A549 (cell line): ENCODE measurements around the gene PCDH10. TPM values are rescaled to one million over a fixed set of nuclear protein-coding genes. Genes with fewer than 3 reads are reported as not detected.

Source experiments
- ATAC-seq, 2 experiments: fragments of 200-7000 bp in 1 of 2; fragments of >200 bp in 1 of 2; cut with Nextera tagmentation in 1 of 2; cut with Tn5 transposase in 1 of 2; 3 replicates each; pipeline versions ENCODE4 v1.8.0 to v1.9.1; 2018 to 2020; ENCODE audit warnings: mild to moderate bottlenecking in 1 of 2, moderate library complexity in 1 of 2
- CTCF ChIA-PET: fragments of 300-600 bp; sonication (Branson Sonifier 250); formaldehyde crosslinking; extraction: SDS; loops from one replicate; lab custom pipeline; 2021; ENCODE audit warnings: antibody characterized with exemption, inconsistent platforms; lab: Yijun Ruan, JAX
- POLR2A ChIA-PET: fragments of 350-600 bp; formaldehyde crosslinking; extraction: SDS; loops from one replicate; lab custom pipeline; 2021; ENCODE audit warnings: antibody characterized with exemption, inconsistent platforms; lab: Yijun Ruan, JAX
- DNase-seq, 2 experiments: peaks; one replicate each; pipeline versions ENCODE4 v3.0.0 to v3.0.0-alpha.2; 2011 to 2016; ENCODE audit warnings: low read depth in 1 of 2, low spot score in 1 of 2
- FAIRE-seq: peaks from 2 replicates; lab custom pipeline; 2011; peaks lifted over from hg19 to GRCh38; lab: Jason Lieb, UNC
- H3K27ac ChIP-seq, 2 experiments: fragments of >200 bp; sonication (Bioruptor Twin); formaldehyde crosslinking; 3 replicates each; pipeline ENCODE4 v1.5.1; 2016 to 2017
- H3K4me1 ChIP-seq: fragments of >200 bp; sonication (Bioruptor Twin); formaldehyde crosslinking; 3 replicates; pipeline ENCODE4 v1.6.1; 2016
- H3K4me2 ChIP-seq: fragments of >200 bp; sonication (Bioruptor Twin); formaldehyde crosslinking; 3 replicates; pipeline ENCODE4 v1.6.1; 2016
- H3K4me3 ChIP-seq: fragments of >200 bp; sonication (Bioruptor Twin); formaldehyde crosslinking; 3 replicates; pipeline ENCODE4 v1.5.1; 2016
- H3K9me3 ChIP-seq: fragments of >200 bp; sonication (Bioruptor Twin); formaldehyde crosslinking; 3 replicates; pipeline ENCODE4 v1.6.1; 2016
- BHLHE40 ChIP-seq: IDR thresholded peaks from 2 replicates; pipeline ENCODE4 v1.6.1; 2012; ENCODE audit warnings: low read depth, low read length, inconsistent platforms
- CBX2 ChIP-seq: fragments of 200-600 bp; sonication (generic); IDR thresholded peaks from 2 replicates; pipeline ENCODE4 v1.6.1; 2016; ENCODE audit warnings: low read depth, mild to moderate bottlenecking, borderline replicate concordance
- ESRRA ChIP-seq: fragments of 150-350 bp; IDR thresholded peaks from 2 replicates; pipeline ENCODE4 v1.6.1; 2014; ENCODE audit warnings: mild to moderate bottlenecking, low read length, borderline replicate concordance
- FOSL2 ChIP-seq, 2 experiments: fragments of 450-650 bp in 1 of 2; fragments of >200 bp in 1 of 2; sonication (Bioruptor Twin) in 1 of 2; formaldehyde crosslinking; IDR thresholded peaks; 2 replicates each; pipeline versions ENCODE4 v1.5.0 to v1.6.1; 2016 to 2020; ENCODE audit warnings: mild to moderate bottlenecking in 1 of 2, moderate library complexity in 1 of 2
- FOXS1 ChIP-seq: fragments of 250-450 bp; sonication (Bioruptor Pico); IDR thresholded peaks from 2 replicates; pipeline ENCODE4 v1.5.0; 2020; ENCODE audit warnings: mild to moderate bottlenecking, moderate library complexity
- GATA3 ChIP-seq: IDR thresholded peaks from 2 replicates; pipeline ENCODE4 v1.6.1; 2012; ENCODE audit warnings: borderline replicate concordance
- HDAC2 ChIP-seq: fragments of 200-600 bp; sonication (generic); IDR thresholded peaks from 2 replicates; pipeline ENCODE4 v1.6.1; 2016
- HOXA7 ChIP-seq: fragments of 250-450 bp; sonication (Bioruptor Pico); IDR thresholded peaks from 2 replicates; pipeline ENCODE4 v1.5.0; 2020; ENCODE audit warnings: mild to moderate bottlenecking, moderate library complexity
- HOXB5 ChIP-seq: fragments of 250-450 bp; sonication (Bioruptor Pico); IDR thresholded peaks from 2 replicates; pipeline ENCODE4 v1.5.0; 2020; ENCODE audit warnings: mild to moderate bottlenecking, moderate library complexity
- MAX ChIP-seq: IDR thresholded peaks from 2 replicates; pipeline ENCODE4 v1.6.1; 2012
- NFE2L2 ChIP-seq: fragments of 150-350 bp; conservative IDR thresholded peaks from 2 replicates; pipeline ENCODE4 v1.6.1; 2014; ENCODE audit warnings: low read length
- PHF8 ChIP-seq: fragments of 200-600 bp; sonication (generic); IDR thresholded peaks from 2 replicates; pipeline ENCODE4 v1.6.1; 2016; ENCODE audit warnings: low read depth, mild to moderate bottlenecking, antibody characterized with exemption, moderate library complexity, borderline replicate concordance
- RAD21 ChIP-seq, 2 experiments: fragments of >200 bp in 1 of 2; sonication (Bioruptor Twin) in 1 of 2; formaldehyde crosslinking in 1 of 2; IDR thresholded peaks in 1 of 2; conservative IDR thresholded peaks in 1 of 2; 2 replicates in 1 of 2; 3 replicates in 1 of 2; pipeline ENCODE4 v1.6.1; 2012 to 2018; ENCODE audit warnings: inconsistent platforms in 1 of 2
- RARB ChIP-seq: fragments of 250-450 bp; sonication (Bioruptor Pico); IDR thresholded peaks from 2 replicates; pipeline ENCODE4 v1.8.0; 2021; ENCODE audit warnings: mild to moderate bottlenecking, moderate library complexity
- RCOR1 ChIP-seq: fragments of 150-350 bp; IDR thresholded peaks from 2 replicates; pipeline ENCODE4 v1.6.1; 2014; ENCODE audit warnings: antibody characterized with exemption, low read length, low read depth
- RNF2 ChIP-seq: fragments of 200-600 bp; sonication (generic); IDR thresholded peaks from 2 replicates; pipeline ENCODE4 v1.6.1; 2016; ENCODE audit warnings: low read depth, mild to moderate bottlenecking, antibody characterized with exemption, moderate library complexity, borderline replicate concordance
- TFCP2L1 ChIP-seq: fragments of 250-450 bp; sonication (Bioruptor Pico); IDR thresholded peaks from 2 replicates; pipeline ENCODE4 v1.5.0; 2021; ENCODE audit warnings: mild to moderate bottlenecking
- WGBS: methylation state at CpG from one replicate; pipeline ENCODE4 v1.1.6; 2017; ENCODE audit errors: missing lambda C conversion rate; 5-methylcytosine and 5-hydroxymethylcytosine counted together
- polyA plus RNA-seq, 4 experiments: library from polyadenylated mRNA; depleted of rRNA in 3 of 4; stranded (reverse); fragments of >200 nt; fragmentation: RNase III in 1 of 4; extraction: RNeasy Plus Mini Kit Qiagen cat#74134 plus additional on column Dnase treatment in 1 of 4; gene quantifications; 2 replicates in 3 of 4; 3 replicates in 1 of 4; pipeline ENCODE4 v1.2.3, GENCODE V29; 2011 to 2017
- TF ChIP-seq, protein P1 (sequence below): fragments of >200 bp; sonication (Bioruptor Twin); formaldehyde crosslinking; IDR thresholded peaks from 2 replicates; pipeline ENCODE4 v1.6.1; 2016
- TF ChIP-seq, protein P2 (sequence below): IDR thresholded peaks from 2 replicates; pipeline ENCODE4 v1.6.1; 2012; ENCODE audit warnings: low read depth, borderline replicate concordance
- TF ChIP-seq, protein P3 (sequence below): IDR thresholded peaks from 2 replicates; pipeline ENCODE4 v1.6.1; 2012
- TF ChIP-seq, protein P4 (sequence below): fragments of 200-600 bp; sonication (generic); IDR thresholded peaks from 2 replicates; pipeline ENCODE4 v1.6.1; 2016; ENCODE audit warnings: antibody characterized with exemption, mild to moderate bottlenecking, moderate library complexity
- TF ChIP-seq, protein P5 (sequence below): fragments of 150-350 bp; IDR thresholded peaks from 2 replicates; pipeline ENCODE4 v1.6.1; 2014; ENCODE audit warnings: low read depth, mild to moderate bottlenecking, low read length

The PCDH10 gene
- polyA plus RNA-seq, 2 of the 4 experiments (the other 2 are of a cell fraction), result 0.37 to 0.49 TPM

- no peaks in the 10 kb centered on the region for H3K9me3 ChIP-seq
- no peak for ATAC-seq
- WGBS, result 51% methylated on average over 2 of the region's 2 CpGs
- no peak overlapping the region for H3K4me3 ChIP-seq
- POLR2A ChIA-PET, result no interaction called here
- H3K27ac ChIP-seq, result no peak overlapping the region
- no peak for FAIRE-seq
- no peak overlapping the region for H3K4me2 ChIP-seq
- TF ChIP-seq CBX2, result no peak
- TF ChIP-seq, protein P1, sequence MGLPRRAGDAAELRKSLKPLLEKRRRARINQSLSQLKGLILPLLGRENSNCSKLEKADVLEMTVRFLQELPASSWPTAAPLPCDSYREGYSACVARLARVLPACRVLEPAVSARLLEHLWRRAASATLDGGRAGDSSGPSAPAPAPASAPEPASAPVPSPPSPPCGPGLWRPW, result no peak
- TF ChIP-seq RCOR1, result no peak
- TF ChIP-seq NFE2L2, result no peak
- no peak for TF ChIP-seq FOSL2 (IDR thresholded peaks at IDR 0.05)
- TF ChIP-seq FOSL2 (CRISPR knock-in tag; IDR thresholded peaks at IDR 0.05), result no peak
- TF ChIP-seq RNF2, result no peak
- no peak for TF ChIP-seq GATA3
- TF ChIP-seq, protein P2, sequence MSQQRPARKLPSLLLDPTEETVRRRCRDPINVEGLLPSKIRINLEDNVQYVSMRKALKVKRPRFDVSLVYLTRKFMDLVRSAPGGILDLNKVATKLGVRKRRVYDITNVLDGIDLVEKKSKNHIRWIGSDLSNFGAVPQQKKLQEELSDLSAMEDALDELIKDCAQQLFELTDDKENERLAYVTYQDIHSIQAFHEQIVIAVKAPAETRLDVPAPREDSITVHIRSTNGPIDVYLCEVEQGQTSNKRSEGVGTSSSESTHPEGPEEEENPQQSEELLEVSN, result no peak
- TF ChIP-seq TFCP2L1 (CRISPR knock-in tag), result no peak
- no peak for TF ChIP-seq HOXA7 (CRISPR knock-in tag)
- TF ChIP-seq, protein P3, sequence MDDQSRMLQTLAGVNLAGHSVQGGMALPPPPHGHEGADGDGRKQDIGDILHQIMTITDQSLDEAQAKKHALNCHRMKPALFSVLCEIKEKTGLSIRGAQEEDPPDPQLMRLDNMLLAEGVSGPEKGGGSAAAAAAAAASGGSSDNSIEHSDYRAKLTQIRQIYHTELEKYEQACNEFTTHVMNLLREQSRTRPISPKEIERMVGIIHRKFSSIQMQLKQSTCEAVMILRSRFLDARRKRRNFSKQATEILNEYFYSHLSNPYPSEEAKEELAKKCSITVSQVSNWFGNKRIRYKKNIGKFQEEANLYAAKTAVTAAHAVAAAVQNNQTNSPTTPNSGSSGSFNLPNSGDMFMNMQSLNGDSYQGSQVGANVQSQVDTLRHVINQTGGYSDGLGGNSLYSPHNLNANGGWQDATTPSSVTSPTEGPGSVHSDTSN, result no peak
- TF ChIP-seq FOXS1 (CRISPR knock-in tag), result no peak
- no peaks in the 10 kb centered on the region for H3K4me1 ChIP-seq
- no peak for DNase-seq
- CTCF ChIA-PET, result no interaction called here
Observed at GRCh38 chr4:133130171-133130570, 18.9 kb upstream of the PCDH10 start.

DNA sequence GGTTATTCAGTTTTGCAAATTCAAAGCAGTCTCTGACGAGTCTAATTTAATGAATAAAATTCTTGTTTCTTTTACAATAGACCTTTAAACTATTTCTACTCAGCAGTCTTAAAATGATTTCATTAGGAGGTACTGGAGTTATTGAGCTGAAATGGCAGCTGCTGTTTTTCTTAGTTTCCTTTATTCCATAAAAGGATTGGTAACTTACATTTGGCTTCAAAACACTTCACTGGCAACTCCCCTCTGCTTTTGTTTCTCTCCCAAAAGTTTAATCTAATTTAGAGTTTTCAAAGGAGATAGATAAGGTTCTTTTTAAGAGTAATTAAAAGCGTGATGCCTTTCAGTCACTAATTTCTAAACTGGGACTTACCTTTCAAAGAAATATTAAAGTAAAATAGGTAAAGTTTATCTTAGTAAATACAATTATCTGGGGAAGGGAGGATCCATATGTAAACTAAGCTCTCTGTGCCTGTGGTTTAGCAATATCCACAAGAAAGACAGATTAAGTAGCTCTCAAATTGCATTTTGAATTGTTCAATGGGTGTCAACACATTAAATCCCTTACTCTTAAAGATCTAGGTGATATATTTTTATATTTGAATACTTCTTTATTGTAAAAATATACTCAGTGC is 17.1 kb upstream of the PCDH10 start:
- H3K9me3 ChIP-seq, result no peaks in the 10 kb centered on the region
- no peak for ATAC-seq
- no peak for FAIRE-seq
- H3K27ac ChIP-seq, result no peak overlapping the region
- WGBS, result 20% methylated on average over 2 of the region's 2 CpGs
- no peak overlapping the region for H3K4me2 ChIP-seq
- ChIA-PET CTCF (interaction anchor here (1.4 kb wide), 1 partner anchor 15 kb away, joined by 3 read pairs; no protein-coding TSS in a partner anchor), POLR2A (interaction anchor here (0.6 kb wide), 1 partner anchor 434 kb away, joined by 3 read pairs; no protein-coding TSS in a partner anchor)
- DNase-seq, result no peak
- H3K4me3 ChIP-seq, result no peak overlapping the region
- TF ChIP-seq FOXS1 (CRISPR knock-in tag), result no peak
- no peak for TF ChIP-seq ESRRA
- no peak for TF ChIP-seq RAD21 (conservative IDR thresholded peaks at IDR 0.05 in 1 of 2, IDR thresholded peaks at IDR 0.05 in 1 of 2)
- TF ChIP-seq, protein P4, sequence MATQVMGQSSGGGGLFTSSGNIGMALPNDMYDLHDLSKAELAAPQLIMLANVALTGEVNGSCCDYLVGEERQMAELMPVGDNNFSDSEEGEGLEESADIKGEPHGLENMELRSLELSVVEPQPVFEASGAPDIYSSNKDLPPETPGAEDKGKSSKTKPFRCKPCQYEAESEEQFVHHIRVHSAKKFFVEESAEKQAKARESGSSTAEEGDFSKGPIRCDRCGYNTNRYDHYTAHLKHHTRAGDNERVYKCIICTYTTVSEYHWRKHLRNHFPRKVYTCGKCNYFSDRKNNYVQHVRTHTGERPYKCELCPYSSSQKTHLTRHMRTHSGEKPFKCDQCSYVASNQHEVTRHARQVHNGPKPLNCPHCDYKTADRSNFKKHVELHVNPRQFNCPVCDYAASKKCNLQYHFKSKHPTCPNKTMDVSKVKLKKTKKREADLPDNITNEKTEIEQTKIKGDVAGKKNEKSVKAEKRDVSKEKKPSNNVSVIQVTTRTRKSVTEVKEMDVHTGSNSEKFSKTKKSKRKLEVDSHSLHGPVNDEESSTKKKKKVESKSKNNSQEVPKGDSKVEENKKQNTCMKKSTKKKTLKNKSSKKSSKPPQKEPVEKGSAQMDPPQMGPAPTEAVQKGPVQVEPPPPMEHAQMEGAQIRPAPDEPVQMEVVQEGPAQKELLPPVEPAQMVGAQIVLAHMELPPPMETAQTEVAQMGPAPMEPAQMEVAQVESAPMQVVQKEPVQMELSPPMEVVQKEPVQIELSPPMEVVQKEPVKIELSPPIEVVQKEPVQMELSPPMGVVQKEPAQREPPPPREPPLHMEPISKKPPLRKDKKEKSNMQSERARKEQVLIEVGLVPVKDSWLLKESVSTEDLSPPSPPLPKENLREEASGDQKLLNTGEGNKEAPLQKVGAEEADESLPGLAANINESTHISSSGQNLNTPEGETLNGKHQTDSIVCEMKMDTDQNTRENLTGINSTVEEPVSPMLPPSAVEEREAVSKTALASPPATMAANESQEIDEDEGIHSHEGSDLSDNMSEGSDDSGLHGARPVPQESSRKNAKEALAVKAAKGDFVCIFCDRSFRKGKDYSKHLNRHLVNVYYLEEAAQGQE, result no peak
- TF ChIP-seq RARB (CRISPR knock-in tag), result no peak
- TF ChIP-seq HOXB5 (CRISPR knock-in tag), result no peak
- TF ChIP-seq PHF8, result no peak
- TF ChIP-seq, protein P5, sequence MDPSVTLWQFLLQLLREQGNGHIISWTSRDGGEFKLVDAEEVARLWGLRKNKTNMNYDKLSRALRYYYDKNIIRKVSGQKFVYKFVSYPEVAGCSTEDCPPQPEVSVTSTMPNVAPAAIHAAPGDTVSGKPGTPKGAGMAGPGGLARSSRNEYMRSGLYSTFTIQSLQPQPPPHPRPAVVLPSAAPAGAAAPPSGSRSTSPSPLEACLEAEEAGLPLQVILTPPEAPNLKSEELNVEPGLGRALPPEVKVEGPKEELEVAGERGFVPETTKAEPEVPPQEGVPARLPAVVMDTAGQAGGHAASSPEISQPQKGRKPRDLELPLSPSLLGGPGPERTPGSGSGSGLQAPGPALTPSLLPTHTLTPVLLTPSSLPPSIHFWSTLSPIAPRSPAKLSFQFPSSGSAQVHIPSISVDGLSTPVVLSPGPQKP, result no peak
- no peak for TF ChIP-seq BHLHE40
- no peak for TF ChIP-seq MAX
- TF ChIP-seq HDAC2, result no peak
- H3K4me1 ChIP-seq, result no peaks in the 10 kb centered on the region
